ENCODE results near the gene TERT.
"Not testable (repeated sequence)": the region's sequence is repeated elsewhere in the genome, so short reads cannot be mapped to it uniquely, and the experiment has no call there.

The TERT gene

GRCh38 chr5:1277781-1278180 is 17.1 kb downstream of the TERT start:
- DNase-seq, result no peak

- no peak for DNase-seq
These were observed 17.5 kb downstream of the TERT start for GRCh38 chr5:1277331-1277730.

GRCh38 chr5:1276930-1277329 is 17.9 kb downstream of the TERT start:
- DNase-seq, result no peak

GRCh38 chr5:1275397-1276391 is 19.2 kb downstream of the TERT start:
- not testable (repeated sequence) for DNase-seq

GRCh38 chr5:1274471-1274870 is 20.4 kb downstream of the TERT start:
- no peak for DNase-seq

GRCh38 chr5:1273745-1274144 is 21.1 kb downstream of the TERT start:
- DNase-seq, result no peak

- no peak for DNase-seq
These were observed 22.7 kb downstream of the TERT start for GRCh38 chr5:1272201-1272600.

GRCh38 chr5:1270933-1271914 is 23.6 kb downstream of the TERT start:
- no peak for DNase-seq

GRCh38 chr5:1270426-1270825 is 24.4 kb downstream of the TERT start:
- DNase-seq, result no peak

- DNase-seq, result no peak
These were observed 26.2 kb downstream of the TERT start for GRCh38 chr5:1268666-1269065.

- no peak for DNase-seq
These were observed 26.8 kb downstream of the TERT start for GRCh38 chr5:1268056-1268455.

- not testable (repeated sequence) for DNase-seq
These were observed 27.4 kb downstream of the TERT start for GRCh38 chr5:1267464-1267863.

- DNase-seq, result no peak
These were observed 28.1 kb downstream of the TERT start for GRCh38 chr5:1266791-1267190.

GRCh38 chr5:1265461-1266455 is 29.1 kb downstream of the TERT start:
- no peak for DNase-seq

GRCh38 chr5:1265026-1265425 is 29.8 kb downstream of the TERT start:
- no peak for DNase-seq

GRCh38 chr5:1264211-1264610 is 30.7 kb downstream of the TERT start:
- DNase-seq, result no peak

- DNase-seq, result no peak
These were observed 32.5 kb downstream of the TERT start for GRCh38 chr5:1262381-1262780.

GRCh38 chr5:1261643-1262042 is 33.2 kb downstream of the TERT start:
- no peak for DNase-seq

- no peak for DNase-seq
These were observed 34.9 kb downstream of the TERT start for GRCh38 chr5:1259806-1260480.

- no peak for DNase-seq
These were observed 37.0 kb downstream of the TERT start for GRCh38 chr5:1257841-1258240.

GRCh38 chr5:1257363-1257762 is 37.5 kb downstream of the TERT start:
- DNase-seq, result no peak

- no peak for DNase-seq
These were observed 38.1 kb downstream of the TERT start for GRCh38 chr5:1256776-1257175.

All from NCI-H446 (cell line).